Measurements from ENCODE around the gene MRPL39. TPM values are rescaled to one million over a fixed set of nuclear protein-coding genes. Genes with fewer than 3 reads are reported as not detected.

MRPL39 gene
- total RNA-seq, 6 donors from 2014 or later = 12.7 to 24.2 (median 19.1) TPM

DNA sequence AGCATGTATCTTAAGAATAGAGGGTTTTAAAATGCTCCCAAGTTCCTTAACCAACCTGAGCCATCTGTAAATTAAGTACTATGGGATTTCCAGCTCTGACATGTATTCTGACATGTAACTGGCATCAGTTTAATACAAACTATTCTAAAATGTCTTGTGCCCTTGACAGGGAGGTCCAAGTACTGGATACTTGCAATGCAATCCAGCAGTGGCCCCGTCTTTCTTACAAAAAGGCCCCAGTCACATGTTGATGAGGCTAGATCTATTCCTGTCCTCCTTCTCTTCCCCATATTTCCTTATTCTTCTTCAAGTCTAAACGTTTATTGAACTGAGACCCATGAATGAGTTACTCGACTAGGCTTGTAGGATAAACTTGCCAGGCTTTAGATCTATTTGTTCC is 46.4 kb downstream of the MRPL39 start:
- Histone ChIP-seq H3K9me3 (no peaks in the 10 kb centered on the region), H3K36me3 (no peaks in the 10 kb centered on the region), H3K27ac (peak overlapping the region in 1 of 4 donors; percentile 80), H3K4me3 (no peak overlapping the region), H3K4me1 (peaks cover 10 to 18% (median 16%) of the 10 kb centered on the region in 4 donors), H3K27me3 (no peaks in the 10 kb centered on the region)
- no peak for TF ChIP-seq POLR2AphosphoS5 (IDR thresholded peaks at IDR 0.05)
- TF ChIP-seq, protein P1, sequence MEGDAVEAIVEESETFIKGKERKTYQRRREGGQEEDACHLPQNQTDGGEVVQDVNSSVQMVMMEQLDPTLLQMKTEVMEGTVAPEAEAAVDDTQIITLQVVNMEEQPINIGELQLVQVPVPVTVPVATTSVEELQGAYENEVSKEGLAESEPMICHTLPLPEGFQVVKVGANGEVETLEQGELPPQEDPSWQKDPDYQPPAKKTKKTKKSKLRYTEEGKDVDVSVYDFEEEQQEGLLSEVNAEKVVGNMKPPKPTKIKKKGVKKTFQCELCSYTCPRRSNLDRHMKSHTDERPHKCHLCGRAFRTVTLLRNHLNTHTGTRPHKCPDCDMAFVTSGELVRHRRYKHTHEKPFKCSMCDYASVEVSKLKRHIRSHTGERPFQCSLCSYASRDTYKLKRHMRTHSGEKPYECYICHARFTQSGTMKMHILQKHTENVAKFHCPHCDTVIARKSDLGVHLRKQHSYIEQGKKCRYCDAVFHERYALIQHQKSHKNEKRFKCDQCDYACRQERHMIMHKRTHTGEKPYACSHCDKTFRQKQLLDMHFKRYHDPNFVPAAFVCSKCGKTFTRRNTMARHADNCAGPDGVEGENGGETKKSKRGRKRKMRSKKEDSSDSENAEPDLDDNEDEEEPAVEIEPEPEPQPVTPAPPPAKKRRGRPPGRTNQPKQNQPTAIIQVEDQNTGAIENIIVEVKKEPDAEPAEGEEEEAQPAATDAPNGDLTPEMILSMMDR (IDR thresholded peaks at IDR 0.05) = no peak
- ATAC-seq (ENCODE audit: low FRiP score in 2 of 2) (peak in 1 of 2 donors; percentile 25), DNase-seq (no peak)
- 60 to 69% methylated on average over 3 of the region's 3 CpGs for WGBS, 2 donors

DNA sequence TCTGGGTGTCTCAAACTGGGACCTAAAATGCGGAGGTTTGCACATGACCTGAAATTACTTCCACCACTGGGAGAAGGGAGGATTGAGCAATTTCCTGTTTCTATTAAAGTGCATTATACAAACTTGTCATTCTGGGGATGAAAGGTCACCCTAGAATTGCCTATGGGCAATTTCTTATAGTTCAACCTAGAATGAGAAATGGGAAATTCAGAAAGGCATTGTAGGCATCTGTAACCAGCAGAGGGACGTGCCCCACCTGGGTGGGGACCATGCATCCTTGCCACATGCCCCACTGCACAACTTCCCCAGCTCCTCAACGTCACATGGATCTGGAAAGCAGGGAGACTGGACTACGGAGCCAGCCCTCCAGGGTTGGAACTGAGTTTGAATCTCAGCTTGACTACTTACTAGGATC is 47.0 kb downstream of the MRPL39 start:
- 66 to 67% methylated on average over 4 of the region's 4 CpGs for WGBS, 2 donors
- H3K27me3 ChIP-seq = no peaks in the 10 kb centered on the region
- H3K9me3 ChIP-seq = no peaks in the 10 kb centered on the region
- peak in 1 of 2 donors; percentile 30 for ATAC-seq (ENCODE audit: low FRiP score in 2 of 2)
- H3K4me3 ChIP-seq = no peak overlapping the region
- no peaks in the 10 kb centered on the region for H3K36me3 ChIP-seq
- TF ChIP-seq POLR2AphosphoS5 (IDR thresholded peaks at IDR 0.05) (no peak), POLR2A (IDR thresholded peaks at IDR 0.05) (no peak)
- TF ChIP-seq, protein P1 (IDR thresholded peaks at IDR 0.05) = no peak
- no peak for DNase-seq
- H3K4me1 ChIP-seq = peaks cover 10 to 18% (median 16%) of the 10 kb centered on the region in 4 donors
- H3K27ac ChIP-seq = peak overlapping the region in 1 of 4 donors; percentile 80

DNA sequence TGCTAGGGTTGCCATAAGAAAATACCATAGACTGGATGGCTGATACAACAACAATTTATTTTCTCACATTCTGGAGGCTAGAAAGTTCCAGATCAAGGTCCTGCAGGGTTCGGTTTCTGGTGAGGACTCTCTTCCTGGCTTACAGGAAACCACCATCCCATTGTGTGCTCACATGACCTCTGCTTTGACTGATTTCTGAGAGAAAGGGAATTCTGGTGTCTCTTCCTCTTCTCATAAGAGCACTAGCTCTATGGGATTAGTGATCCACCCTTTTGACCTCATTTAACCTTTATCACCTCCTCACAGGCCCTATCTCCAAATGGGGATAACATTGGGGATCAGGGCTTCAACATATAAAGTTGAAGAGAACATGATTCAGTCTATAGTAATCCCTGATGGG is 47.5 kb downstream of the MRPL39 start:
- no peak for DNase-seq
- Histone ChIP-seq H3K27me3 (no peaks in the 10 kb centered on the region), H3K36me3 (no peaks in the 10 kb centered on the region), H3K27ac (no peak overlapping the region), H3K4me1 (peaks cover 10 to 18% (median 16%) of the 10 kb centered on the region in 4 donors), H3K9me3 (no peaks in the 10 kb centered on the region), H3K4me3 (no peak overlapping the region)
- WGBS, 2 donors = 55 to 67% methylated on average over 1 of the region's 1 CpG
- no peak for ATAC-seq (ENCODE audit: low FRiP score in 2 of 2)
- TF ChIP-seq POLR2A (IDR thresholded peaks at IDR 0.05) = no peak

DNA sequence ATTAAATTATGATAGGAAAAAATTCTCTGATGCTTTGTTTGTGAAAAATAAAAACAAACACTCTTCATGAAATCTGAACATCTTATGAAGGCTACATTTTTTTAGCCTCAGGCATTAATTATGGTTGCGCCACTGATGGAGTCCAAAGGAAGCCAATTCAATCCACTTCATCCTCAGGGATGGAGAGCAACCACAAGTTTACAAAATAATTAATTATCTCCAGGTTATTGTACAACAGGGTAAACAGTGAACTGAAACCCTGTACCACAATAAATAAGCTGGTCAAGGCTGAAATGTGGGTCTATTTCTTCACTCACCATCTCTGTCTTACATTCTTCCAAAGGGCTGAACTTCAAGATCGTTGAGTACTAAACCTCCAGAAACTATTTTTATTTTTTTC is 49.2 kb downstream of the MRPL39 start:
- Histone ChIP-seq H3K36me3 (no peaks in the 10 kb centered on the region), H3K4me1 (peaks cover 10 to 17% (median 15%) of the 10 kb centered on the region in 4 donors), H3K9me3 (no peaks in the 10 kb centered on the region), H3K27ac (no peak overlapping the region), H3K4me3 (no peak overlapping the region), H3K27me3 (no peaks in the 10 kb centered on the region)
- DNase-seq (no peak), ATAC-seq (ENCODE audit: low FRiP score in 2 of 2) (no peak)
- TF ChIP-seq POLR2A (IDR thresholded peaks at IDR 0.05) (no peak), POLR2AphosphoS5 (IDR thresholded peaks at IDR 0.05) (no peak), EP300 (IDR thresholded peaks at IDR 0.05) (no peak)
- TF ChIP-seq, protein P1 (IDR thresholded peaks at IDR 0.05) = no peak
- WGBS, 2 donors = 85 to 93% methylated on average over 2 of the region's 2 CpGs

DNA sequence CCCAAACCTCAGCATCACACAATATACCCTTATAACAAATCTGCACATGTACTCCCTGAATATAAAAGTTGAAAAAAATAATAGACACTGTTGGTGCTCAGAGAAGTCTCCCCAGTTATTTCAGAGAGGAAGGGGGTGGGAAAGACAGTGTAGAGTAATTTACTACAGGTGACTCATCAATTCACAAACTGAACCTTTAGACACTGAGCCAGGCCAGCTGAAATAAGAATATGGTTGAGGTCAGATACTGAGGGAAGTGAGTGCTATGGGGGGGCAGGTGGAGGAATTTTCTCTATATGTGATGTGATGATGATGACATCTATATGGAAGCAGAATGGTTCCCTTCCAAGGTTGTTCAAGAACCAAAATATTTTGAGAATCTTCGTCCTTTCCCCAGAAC is 50.1 kb downstream of the MRPL39 start:
- TF ChIP-seq EP300 (IDR thresholded peaks at IDR 0.05) (no peak), POLR2A (IDR thresholded peaks at IDR 0.05) (no peak), POLR2AphosphoS5 (IDR thresholded peaks at IDR 0.05) (no peak)
- TF ChIP-seq, protein P1 (IDR thresholded peaks at IDR 0.05) = no peak
- no peak overlapping the region for H3K4me3 ChIP-seq
- no peak for ATAC-seq (ENCODE audit: low FRiP score in 2 of 2)

More for the DNA sequence above, 50.1 kb downstream of the MRPL39 start:
- no peaks in the 10 kb centered on the region for H3K9me3 ChIP-seq
- peaks cover 6 to 10% (median 8%) of the 10 kb centered on the region in 4 donors for H3K4me1 ChIP-seq
- 87 to 92% methylated on average over 1 of the region's 1 CpG for WGBS, 2 donors
- H3K27ac ChIP-seq = no peak overlapping the region
- no peaks in the 10 kb centered on the region for H3K36me3 ChIP-seq
- DNase-seq = no peak
- no peaks in the 10 kb centered on the region for H3K27me3 ChIP-seq

Measured in upper lobe of left lung (tissue), 6 donors.